ENCODE results near the gene CHI3L1. TPM values are rescaled to one million over a fixed set of nuclear protein-coding genes. Genes with fewer than 3 reads are reported as not detected.

CHI3L1 gene
- total and polyA plus RNA-seq, 4 donors, result 5.0 to 34.7 (median 15.9) TPM

DNA sequence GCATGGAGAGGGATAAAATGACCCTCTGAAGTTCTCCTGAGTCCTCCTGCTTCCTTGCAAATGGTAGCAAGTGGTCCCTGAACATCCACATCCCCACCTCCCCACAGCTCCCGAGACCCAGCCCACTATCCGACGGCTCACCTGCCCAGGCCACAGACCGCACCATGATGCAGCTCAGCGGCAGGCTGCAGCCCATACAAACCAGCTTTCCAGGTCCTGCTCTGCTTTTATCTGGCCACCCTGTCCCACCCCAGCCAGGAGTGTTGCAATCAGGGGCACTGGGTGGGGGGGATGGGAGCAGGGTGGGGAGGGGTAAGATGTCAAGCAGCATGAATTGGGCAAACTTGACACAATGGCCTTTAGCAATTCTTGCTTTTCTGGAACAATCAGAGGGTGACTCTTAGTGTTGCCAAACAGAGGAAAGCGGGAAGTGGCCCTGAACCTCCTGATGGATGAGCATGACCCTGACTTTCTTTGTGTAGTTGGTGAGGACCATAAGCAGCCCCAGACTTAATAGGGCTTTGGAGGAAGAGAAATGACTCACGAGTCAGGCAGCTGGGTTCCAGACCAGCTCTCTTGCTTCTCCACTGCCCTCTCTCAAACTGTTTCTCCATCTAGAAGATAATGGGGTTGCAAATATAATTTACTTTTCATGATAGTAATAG lies 43.1 kb upstream of the CHI3L1 start, which contains the start of gene CHIT1:
Gene CHIT1 (minus strand): TSS at position 203 of the 665 bp plus-strand sequence. CDS start 37 bp downstream, at position 166.
- 93% methylated on average over 7 of the region's 7 CpGs for WGBS
- no peak within 1 kb of the TSS for H3K4me3 ChIP-seq (ENCODE audit: low read depth in 1 of 3, low read length in 3 of 3)
- TF ChIP-seq RAD21 (IDR thresholded peaks at IDR 0.05), result no peak
- TF ChIP-seq FOXA2 (IDR thresholded peaks at IDR 0.05), result no peak
- no peak for TF ChIP-seq HNF4G (IDR thresholded peaks at IDR 0.05)
- no peak for TF ChIP-seq TAF1 (conservative IDR thresholded peaks at IDR 0.05)
- no peak for TF ChIP-seq REST (IDR thresholded peaks at IDR 0.05)
- TF ChIP-seq JUND (IDR thresholded peaks at IDR 0.05), result no peak
- TF ChIP-seq SP1 (IDR thresholded peaks at IDR 0.05), result no peak
- no peak for TF ChIP-seq EGR1 (IDR thresholded peaks at IDR 0.05; ENCODE audit: low read depth in 2 of 2)
- no peak for TF ChIP-seq NR2F2 (IDR thresholded peaks at IDR 0.05)
- TF ChIP-seq RXRA (IDR thresholded peaks at IDR 0.05), result no peak
- no peak for TF ChIP-seq HNF4A (conservative IDR thresholded peaks at IDR 0.05)

GRCh38 chr1:203228670-203229069 lies 42.2 kb upstream of the CHI3L1 start:
- H3K4me3 ChIP-seq (ENCODE audit: low read depth in 1 of 3, low read length in 3 of 3), result no peak overlapping the region
- peaks cover 0 to 3% (median 0%) of the 10 kb centered on the region in 4 donors for H3K27me3 ChIP-seq (ENCODE audit: control insufficient read depth in 4 of 4, insufficient read depth in 4 of 4, low read length in 3 of 4)
- H3K9me3 ChIP-seq (ENCODE audit: control insufficient read depth in 4 of 4, low read length in 3 of 4), result no peaks in the 10 kb centered on the region
- H3K36me3 ChIP-seq (ENCODE audit: control insufficient read depth in 4 of 4, insufficient read depth in 3 of 4, low read depth in 1 of 4, low read length in 3 of 4), result no peaks in the 10 kb centered on the region
- no peak for DNase-seq (ENCODE audit: low spot score)
- H3K27ac ChIP-seq (ENCODE audit: low read depth in 1 of 2, low read length in 2 of 2), result no peak overlapping the region
- H3K4me1 ChIP-seq (ENCODE audit: control insufficient read depth in 4 of 4, insufficient read depth in 4 of 4, low read length in 3 of 4), result no peaks in the 10 kb centered on the region
- no peak for TF ChIP-seq RAD21 (IDR thresholded peaks at IDR 0.05)
- TF ChIP-seq HNF4A (conservative IDR thresholded peaks at IDR 0.05), result no peak
- TF ChIP-seq, protein P1, sequence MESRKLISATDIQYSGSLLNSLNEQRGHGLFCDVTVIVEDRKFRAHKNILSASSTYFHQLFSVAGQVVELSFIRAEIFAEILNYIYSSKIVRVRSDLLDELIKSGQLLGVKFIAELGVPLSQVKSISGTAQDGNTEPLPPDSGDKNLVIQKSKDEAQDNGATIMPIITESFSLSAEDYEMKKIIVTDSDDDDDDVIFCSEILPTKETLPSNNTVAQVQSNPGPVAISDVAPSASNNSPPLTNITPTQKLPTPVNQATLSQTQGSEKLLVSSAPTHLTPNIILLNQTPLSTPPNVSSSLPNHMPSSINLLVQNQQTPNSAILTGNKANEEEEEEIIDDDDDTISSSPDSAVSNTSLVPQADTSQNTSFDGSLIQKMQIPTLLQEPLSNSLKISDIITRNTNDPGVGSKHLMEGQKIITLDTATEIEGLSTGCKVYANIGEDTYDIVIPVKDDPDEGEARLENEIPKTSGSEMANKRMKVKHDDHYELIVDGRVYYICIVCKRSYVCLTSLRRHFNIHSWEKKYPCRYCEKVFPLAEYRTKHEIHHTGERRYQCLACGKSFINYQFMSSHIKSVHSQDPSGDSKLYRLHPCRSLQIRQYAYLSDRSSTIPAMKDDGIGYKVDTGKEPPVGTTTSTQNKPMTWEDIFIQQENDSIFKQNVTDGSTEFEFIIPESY (IDR thresholded peaks at IDR 0.05), result no peak
- TF ChIP-seq, protein P2, sequence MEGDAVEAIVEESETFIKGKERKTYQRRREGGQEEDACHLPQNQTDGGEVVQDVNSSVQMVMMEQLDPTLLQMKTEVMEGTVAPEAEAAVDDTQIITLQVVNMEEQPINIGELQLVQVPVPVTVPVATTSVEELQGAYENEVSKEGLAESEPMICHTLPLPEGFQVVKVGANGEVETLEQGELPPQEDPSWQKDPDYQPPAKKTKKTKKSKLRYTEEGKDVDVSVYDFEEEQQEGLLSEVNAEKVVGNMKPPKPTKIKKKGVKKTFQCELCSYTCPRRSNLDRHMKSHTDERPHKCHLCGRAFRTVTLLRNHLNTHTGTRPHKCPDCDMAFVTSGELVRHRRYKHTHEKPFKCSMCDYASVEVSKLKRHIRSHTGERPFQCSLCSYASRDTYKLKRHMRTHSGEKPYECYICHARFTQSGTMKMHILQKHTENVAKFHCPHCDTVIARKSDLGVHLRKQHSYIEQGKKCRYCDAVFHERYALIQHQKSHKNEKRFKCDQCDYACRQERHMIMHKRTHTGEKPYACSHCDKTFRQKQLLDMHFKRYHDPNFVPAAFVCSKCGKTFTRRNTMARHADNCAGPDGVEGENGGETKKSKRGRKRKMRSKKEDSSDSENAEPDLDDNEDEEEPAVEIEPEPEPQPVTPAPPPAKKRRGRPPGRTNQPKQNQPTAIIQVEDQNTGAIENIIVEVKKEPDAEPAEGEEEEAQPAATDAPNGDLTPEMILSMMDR (IDR thresholded peaks at IDR 0.05; ENCODE audit: low read depth, low read length, missing input control), result no peak
- no peak for TF ChIP-seq YY1 (IDR thresholded peaks at IDR 0.05)
- TF ChIP-seq, protein P3, sequence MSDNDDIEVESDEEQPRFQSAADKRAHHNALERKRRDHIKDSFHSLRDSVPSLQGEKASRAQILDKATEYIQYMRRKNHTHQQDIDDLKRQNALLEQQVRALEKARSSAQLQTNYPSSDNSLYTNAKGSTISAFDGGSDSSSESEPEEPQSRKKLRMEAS (IDR thresholded peaks at IDR 0.05), result no peak
- no peak for TF ChIP-seq FOXA2 (IDR thresholded peaks at IDR 0.05)
- no peak for TF ChIP-seq JUND (IDR thresholded peaks at IDR 0.05)
- TF ChIP-seq HNF4G (IDR thresholded peaks at IDR 0.05), result no peak
- TF ChIP-seq RXRA (IDR thresholded peaks at IDR 0.05), result no peak
- no peak for TF ChIP-seq GABPA (IDR thresholded peaks at IDR 0.05 in 1 of 2, conservative IDR thresholded peaks at IDR 0.05 in 1 of 2)
- no peak for TF ChIP-seq NR2F2 (IDR thresholded peaks at IDR 0.05)
- TF ChIP-seq FOXA1 (IDR thresholded peaks at IDR 0.05), result no peak
- TF ChIP-seq REST (IDR thresholded peaks at IDR 0.05), result no peak
- no peak for TF ChIP-seq TAF1 (conservative IDR thresholded peaks at IDR 0.05)
- TF ChIP-seq SP1 (IDR thresholded peaks at IDR 0.05), result no peak
- TF ChIP-seq EGR1 (IDR thresholded peaks at IDR 0.05; ENCODE audit: low read depth in 2 of 2), result no peak
- WGBS, result 74% methylated on average over 4 of the region's 4 CpGs
- no peak overlapping the region for H3K9ac ChIP-seq (ENCODE audit: low read depth in 1 of 2, low read length in 2 of 2)

More for the DNA sequence above, 43.1 kb upstream of the CHI3L1 start, which contains the start of gene CHIT1:
- DNase-seq (ENCODE audit: low spot score), result no peak
- H3K27ac ChIP-seq (ENCODE audit: low read depth in 1 of 2, low read length in 2 of 2), result no peak within 1 kb of the TSS
- H3K9me3 ChIP-seq (ENCODE audit: control insufficient read depth in 4 of 4, low read length in 3 of 4), result no peaks in the 10 kb centered on the region
- no peaks in the 10 kb centered on the region for H3K4me1 ChIP-seq (ENCODE audit: control insufficient read depth in 4 of 4, insufficient read depth in 4 of 4, low read length in 3 of 4)
- H3K27me3 ChIP-seq (ENCODE audit: control insufficient read depth in 4 of 4, insufficient read depth in 4 of 4, low read length in 3 of 4), result peaks cover 0 to 3% (median 0%) of the 10 kb centered on the region in 4 donors
- no peak within 1 kb of the TSS for H3K9ac ChIP-seq (ENCODE audit: low read depth in 1 of 2, low read length in 2 of 2)
- H3K36me3 ChIP-seq (ENCODE audit: control insufficient read depth in 4 of 4, insufficient read depth in 3 of 4, low read depth in 1 of 4, low read length in 3 of 4), result no peaks in the 10 kb centered on the region
